RPMI8226 (cell line): ENCODE measurements around the gene ALG14.
A peak's percentile ranks its signal among the peaks of the same experiment; 100 is the strongest.

Experiments used
- DNase-seq: peaks from one replicate; pipeline ENCODE4 v3.0.0-alpha.2; 2015

The ALG14 gene

GRCh38 chr1:94979656-94980581 lies 92.8 kb downstream of the ALG14 start:
- no peak for DNase-seq

GRCh38 chr1:94979131-94979530 lies 93.6 kb downstream of the ALG14 start:
- DNase-seq: no peak

GRCh38 chr1:94978401-94978800 lies 94.3 kb downstream of the ALG14 start:
- DNase-seq: no peak

GRCh38 chr1:94976971-94977548 lies 95.7 kb downstream of the ALG14 start:
- no peak for DNase-seq

GRCh38 chr1:94974824-94975223 lies 97.9 kb downstream of the ALG14 start:
- no peak for DNase-seq

GRCh38 chr1:94974241-94974640 lies 98.5 kb downstream of the ALG14 start:
- no peak for DNase-seq

GRCh38 chr1:94973309-94973922 lies 99.3 kb downstream of the ALG14 start:
- no peak for DNase-seq

- no peak for DNase-seq
Measured at GRCh38 chr1:94971491-94971924, 101.2 kb downstream of the ALG14 start.

- no peak for DNase-seq
Measured at GRCh38 chr1:94970783-94971182, 102.0 kb downstream of the ALG14 start.

GRCh38 chr1:94969137-94969536 lies 103.6 kb downstream of the ALG14 start:
- DNase-seq: no peak

- no peak for DNase-seq
Measured at GRCh38 chr1:94966033-94966432, 106.7 kb downstream of the ALG14 start.

GRCh38 chr1:94963864-94964263 lies 108.9 kb downstream of the ALG14 start:
- DNase-seq: no peak

- DNase-seq: peak; percentile 71
Measured at GRCh38 chr1:94962409-94963265, 110.1 kb downstream of the ALG14 start.

GRCh38 chr1:94961988-94962387 lies 110.8 kb downstream of the ALG14 start:
- DNase-seq: no peak

- DNase-seq: no peak
Measured at GRCh38 chr1:94961582-94961981, 111.2 kb downstream of the ALG14 start.

GRCh38 chr1:94958081-94958480 lies 114.7 kb downstream of the ALG14 start:
- no peak for DNase-seq

GRCh38 chr1:94955767-94956632 lies 116.8 kb downstream of the ALG14 start:
- no peak for DNase-seq

- no peak for DNase-seq
Measured at GRCh38 chr1:94954263-94955220, 118.2 kb downstream of the ALG14 start.

- no peak for DNase-seq
Measured at GRCh38 chr1:94953746-94954145, 119.0 kb downstream of the ALG14 start.

GRCh38 chr1:94953107-94953506 lies 119.6 kb downstream of the ALG14 start:
- DNase-seq: no peak

GRCh38 chr1:94952539-94952938 lies 120.2 kb downstream of the ALG14 start:
- DNase-seq: no peak
